ENCODE results near the gene OR2L5.

The OR2L5 gene

GRCh38 chr1:248055261-248055660, 41.8 kb downstream of the OR2L5 start:
- H3K9me3 Mint-ChIP-seq, result peaks cover 9 to 11% of the 10 kb centered on the region in 2 donors
- H3K4me1 Mint-ChIP-seq, result no peaks in the 10 kb centered on the region
- DNase-seq (no peak), ATAC-seq (replicated peaks) (no peak)
- peaks cover 0 to 16% of the 10 kb centered on the region in 2 donors for H3K27me3 Mint-ChIP-seq
- no peak overlapping the region for H3K27ac Mint-ChIP-seq
- no peak overlapping the region for H3K4me3 Mint-ChIP-seq
- peaks cover 3 to 4% of the 10 kb centered on the region in 2 donors for H3K36me3 Mint-ChIP-seq

GRCh38 chr1:248065071-248065470, 51.6 kb downstream of the OR2L5 start:
- ATAC-seq (replicated peaks) (no peak), DNase-seq (no peak)
- Mint-ChIP-seq H3K9me3 (peaks cover 5 to 8% of the 10 kb centered on the region in 2 donors), H3K27ac (no peak overlapping the region), H3K4me3 (no peak overlapping the region), H3K4me1 (no peaks in the 10 kb centered on the region), H3K36me3 (peaks cover 0 to 9% of the 10 kb centered on the region in 2 donors), H3K27me3 (no peaks in the 10 kb centered on the region)

- no peak overlapping the region for H3K27ac Mint-ChIP-seq
- no peaks in the 10 kb centered on the region for H3K4me1 Mint-ChIP-seq
- no peak for DNase-seq
- no peaks in the 10 kb centered on the region for H3K27me3 Mint-ChIP-seq
- H3K36me3 Mint-ChIP-seq, result peaks cover 0 to 7% of the 10 kb centered on the region in 2 donors
- H3K4me3 Mint-ChIP-seq, result no peak overlapping the region
- H3K9me3 Mint-ChIP-seq, result peaks cover 8 to 12% of the 10 kb centered on the region in 2 donors
- ATAC-seq (replicated peaks), result no peak
Observed at GRCh38 chr1:248065604-248066003, 52.1 kb downstream of the OR2L5 start.
